Liver (tissue), 9 donors: Measurements from ENCODE around the gene TMEM94. TPM values are rescaled to one million over a fixed set of nuclear protein-coding genes. Genes with fewer than 3 reads are reported as not detected.

ENCODE experiments used
- DNase-seq: peaks from one replicate; pipeline ENCODE4 v3.0.0-alpha.2; 2017; ENCODE audit warnings: low spot score
- H3K27ac ChIP-seq, 2 donors: one replicate each; pipeline ENCODE4 v1.7.0; 2013; ENCODE audit warnings: inconsistent platforms in 2 of 2, low read length in 2 of 2, control low read depth in 1 of 2, low read depth in 1 of 2, mild to moderate bottlenecking in 1 of 2
- H3K27me3 ChIP-seq, 4 donors: one replicate each; pipeline versions ENCODE4 v1.6.1 to v1.7.0; 2013; ENCODE audit warnings: low read length in 3 of 4, inconsistent platforms in 1 of 4, mild to moderate bottlenecking in 1 of 4, moderate library complexity in 1 of 4; ENCODE audit not compliant: control insufficient read depth in 4 of 4, insufficient read depth in 4 of 4
- H3K36me3 ChIP-seq, 4 donors: one replicate each; pipeline versions ENCODE4 v1.6.1 to v1.7.0; 2013; ENCODE audit warnings: low read length in 3 of 4, mild to moderate bottlenecking in 3 of 4, low read depth in 1 of 4, moderate library complexity in 1 of 4; ENCODE audit not compliant: control insufficient read depth in 4 of 4, insufficient read depth in 3 of 4
- H3K4me1 ChIP-seq, 4 donors: one replicate each; pipeline versions ENCODE4 v1.6.1 to v1.7.0; 2013; ENCODE audit warnings: low read length in 3 of 4, mild to moderate bottlenecking in 3 of 4, moderate library complexity in 1 of 4; ENCODE audit not compliant: control insufficient read depth in 4 of 4, insufficient read depth in 4 of 4
- H3K4me3 ChIP-seq, 3 donors: one replicate each; pipeline versions ENCODE4 v1.6.1 to v1.7.0; 2013; ENCODE audit warnings: low read length in 3 of 3, control low read depth in 1 of 3, low read depth in 1 of 3, mild to moderate bottlenecking in 1 of 3
- H3K9ac ChIP-seq, 2 donors: one replicate each; pipeline ENCODE4 v1.7.0; 2013; ENCODE audit warnings: low read length in 2 of 2, mild to moderate bottlenecking in 2 of 2, moderate library complexity in 2 of 2, control low read depth in 1 of 2, low read depth in 1 of 2
- H3K9me3 ChIP-seq, 4 donors: one replicate each; pipeline versions ENCODE4 v1.6.1 to v1.7.0; 2013; ENCODE audit warnings: low read length in 3 of 4; ENCODE audit not compliant: control insufficient read depth in 4 of 4
- ATF3 ChIP-seq: IDR thresholded peaks from 2 replicates; pipeline ENCODE4 v1.6.1; 2016; ENCODE audit warnings: antibody characterized with exemption
- CTCF ChIP-seq: fragments of 150-350 bp; IDR thresholded peaks from 2 replicates; pipeline ENCODE4 v1.5.1; 2017; ENCODE audit warnings: improper control_type of control experiment, low read depth, low read length; ENCODE audit not compliant: missing input control
- EGR1 ChIP-seq, 2 donors: IDR thresholded peaks; 2 replicates each; pipeline ENCODE4 v1.6.1; 2016 to 2018; ENCODE audit warnings: antibody characterized with exemption in 2 of 2, low read depth in 2 of 2
- FOXA1 ChIP-seq: IDR thresholded peaks from 2 replicates; pipeline ENCODE4 v1.6.1; 2016; ENCODE audit warnings: antibody characterized with exemption
- FOXA2 ChIP-seq: IDR thresholded peaks from 2 replicates; pipeline ENCODE4 v1.6.1; 2016; ENCODE audit warnings: antibody characterized with exemption
- GABPA ChIP-seq, 2 donors: IDR thresholded peaks in 1 of 2; conservative IDR thresholded peaks in 1 of 2; 2 replicates each; pipeline ENCODE4 v1.6.1; 2016; ENCODE audit warnings: antibody characterized with exemption in 2 of 2, mild to moderate bottlenecking in 1 of 2, moderate library complexity in 1 of 2
- HNF4G ChIP-seq: IDR thresholded peaks from 2 replicates; pipeline ENCODE4 v1.6.1; 2016; ENCODE audit warnings: antibody characterized with exemption
- JUND ChIP-seq, 2 donors: IDR thresholded peaks; 2 replicates each; pipeline ENCODE4 v1.6.1; 2016; ENCODE audit warnings: antibody characterized with exemption in 2 of 2
- MAX ChIP-seq: IDR thresholded peaks from 2 replicates; pipeline ENCODE4 v1.6.1; 2016; ENCODE audit warnings: antibody characterized with exemption
- RAD21 ChIP-seq, 2 donors: IDR thresholded peaks; 2 replicates each; pipeline ENCODE4 v1.6.1; 2016; ENCODE audit warnings: antibody characterized with exemption in 2 of 2, mild to moderate bottlenecking in 2 of 2
- REST ChIP-seq: IDR thresholded peaks from 2 replicates; pipeline ENCODE4 v1.6.1; 2016; ENCODE audit warnings: antibody characterized with exemption, mild to moderate bottlenecking
- RXRA ChIP-seq, 2 donors: IDR thresholded peaks; 2 replicates each; pipeline ENCODE4 v1.6.1; 2017 to 2018; ENCODE audit warnings: antibody characterized with exemption in 2 of 2, mild to moderate bottlenecking in 1 of 2
- SP1 ChIP-seq: IDR thresholded peaks from 2 replicates; pipeline ENCODE4 v1.6.1; 2018; ENCODE audit warnings: antibody characterized with exemption, mild to moderate bottlenecking
- TAF1 ChIP-seq: conservative IDR thresholded peaks from 2 replicates; pipeline ENCODE4 v1.6.1; 2016; ENCODE audit warnings: antibody characterized with exemption, mild to moderate bottlenecking
- YY1 ChIP-seq: IDR thresholded peaks from 2 replicates; pipeline ENCODE4 v1.6.1; 2016; ENCODE audit warnings: antibody characterized with exemption, mild to moderate bottlenecking
- ZBTB33 ChIP-seq: IDR thresholded peaks from 2 replicates; pipeline ENCODE4 v1.6.1; 2016; ENCODE audit warnings: antibody characterized with exemption
- WGBS: extraction: QIAGEN DNeasy Blood & Tissue Kit; methylation state at CpG from one replicate; pipeline ENCODE4 v1.1.7; 2013; 5-methylcytosine and 5-hydroxymethylcytosine counted together
- polyA plus RNA-seq, 2 donors: library from polyadenylated mRNA; stranded (reverse) in 1 of 2; unstranded in 1 of 2; fragments of 200-250 nt in 1 of 2; fragments of >200 nt in 1 of 2; fragmentation: Nextera tagmentation in 1 of 2; extraction: Ambion mirVana in 1 of 2; gene quantifications; one replicate each; pipeline versions ENCODE4 v1.2.1 to v1.2.3, GENCODE V29; 2013 to 2015
- total RNA-seq, 2 donors: library from RNA; depleted of rRNA; stranded (reverse); fragments of >200 nt; gene quantifications; one replicate each; pipeline ENCODE4 v1.2.3, GENCODE V29; 2014
- donor health status: healthy.
- donor health status: healthy.
- donor health status: healthy.
- donor health status: healthy.
- donor health status: healthy.

TMEM94 gene
- total and polyA plus RNA-seq, 4 donors: 15.6 to 31.0 (median 20.1) TPM

GRCh38 chr17:75474736-75475135 lies 18.3 kb downstream of the TMEM94 start:
- Histone ChIP-seq H3K36me3 (peaks cover 0 to 7% (median 3%) of the 10 kb centered on the region in 4 donors), H3K4me3 (no peak overlapping the region), H3K9ac (no peak overlapping the region), H3K4me1 (peaks cover 0 to 15% (median 10%) of the 10 kb centered on the region in 4 donors), H3K27me3 (no peaks in the 10 kb centered on the region), H3K27ac (no peak overlapping the region), H3K9me3 (no peaks in the 10 kb centered on the region)
- TF ChIP-seq REST (no peak), EGR1 (IDR thresholded peaks at IDR 0.05; ENCODE audit: low read depth in 2 of 2) (no peak), GABPA (IDR thresholded peaks at IDR 0.05 in 1 of 2, conservative IDR thresholded peaks at IDR 0.05 in 1 of 2) (no peak), ZBTB33 (no peak), RAD21 (IDR thresholded peaks at IDR 0.05) (no peak), HNF4G (no peak), RXRA (IDR thresholded peaks at IDR 0.05) (no peak), SP1 (no peak), FOXA1 (no peak), FOXA2 (no peak), JUND (IDR thresholded peaks at IDR 0.05) (no peak)
- 91% methylated on average over 6 of the region's 6 CpGs for WGBS
- no peak for DNase-seq

GRCh38 chr17:75475144-75475835 lies 18.9 kb downstream of the TMEM94 start:
- Histone ChIP-seq H3K27me3 (no peaks in the 10 kb centered on the region), H3K36me3 (peaks cover 0 to 7% (median 3%) of the 10 kb centered on the region in 4 donors), H3K4me3 (no peak overlapping the region), H3K9me3 (no peaks in the 10 kb centered on the region), H3K9ac (no peak overlapping the region), H3K27ac (peak overlapping the region; percentile 14 to 44), H3K4me1 (peaks cover 0 to 17% (median 10%) of the 10 kb centered on the region in 4 donors)
- WGBS: 70% methylated on average over 13 of the region's 13 CpGs
- no peak for DNase-seq
- TF ChIP-seq SP1 (no peak), FOXA2 (no peak), TAF1 (no peak), YY1 (no peak), EGR1 (IDR thresholded peaks at IDR 0.05; ENCODE audit: low read depth in 2 of 2) (no peak), FOXA1 (no peak), GABPA (IDR thresholded peaks at IDR 0.05 in 1 of 2, conservative IDR thresholded peaks at IDR 0.05 in 1 of 2) (no peak), RAD21 (IDR thresholded peaks at IDR 0.05) (no peak), CTCF (no peak), HNF4G (no peak), RXRA (IDR thresholded peaks at IDR 0.05) (no peak), ATF3 (no peak), JUND (IDR thresholded peaks at IDR 0.05) (no peak), ZBTB33 (no peak), MAX (no peak)
